Inferior parietal cortex (tissue), 1 donor: ENCODE measurements around the gene SPDYC.
A peak's percentile ranks its signal among the peaks of the same experiment; 100 is the strongest.
"Not testable (repeated sequence)": the region's sequence is repeated elsewhere in the genome, so short reads cannot be mapped to it uniquely, and the experiment has no call there.

Experiments
- DNase-seq: peaks from one replicate; pipeline ENCODE4 v3.0.0-alpha.2; 2016; ENCODE audit errors: extremely low spot score

The SPDYC gene

GRCh38 chr11:65169164-65169641, 830 bp upstream of the SPDYC start:
- no peak for DNase-seq

GRCh38 chr11:65172600-65172999, 2.6 kb downstream of the SPDYC start:
- no peak for DNase-seq

- not testable (repeated sequence) for DNase-seq
Measured at GRCh38 chr11:65174571-65175010, 4.6 kb downstream of the SPDYC start.

- no peak for DNase-seq
Measured at GRCh38 chr11:65180877-65181568, 11.0 kb downstream of the SPDYC start.

GRCh38 chr11:65181569-65182257, 11.7 kb downstream of the SPDYC start, which contains the start of gene CAPN1:
Gene CAPN1 (plus strand): TSS chr11:65181928. CDS start chr11:65182702, 774 bp downstream.
- DNase-seq = peak; percentile 54

- DNase-seq = no peak
Measured at GRCh38 chr11:65182258-65183170, 12.5 kb downstream of the SPDYC start.

- DNase-seq = no peak
Measured at GRCh38 chr11:65183201-65183891, 13.3 kb downstream of the SPDYC start.

- no peak for DNase-seq
Measured at GRCh38 chr11:65184146-65184545, 14.1 kb downstream of the SPDYC start.

- no peak for DNase-seq
Measured at GRCh38 chr11:65185171-65185570, 15.1 kb downstream of the SPDYC start.

GRCh38 chr11:65185869-65186341, 15.9 kb downstream of the SPDYC start:
- no peak for DNase-seq

- no peak for DNase-seq
Measured at GRCh38 chr11:65186701-65187100, 16.7 kb downstream of the SPDYC start.

- no peak for DNase-seq
Measured at GRCh38 chr11:65187146-65187675, 17.2 kb downstream of the SPDYC start.

GRCh38 chr11:65187971-65188461, 18.0 kb downstream of the SPDYC start:
- DNase-seq = no peak

GRCh38 chr11:65188486-65188885, 18.5 kb downstream of the SPDYC start:
- no peak for DNase-seq

GRCh38 chr11:65189191-65189590, 19.2 kb downstream of the SPDYC start:
- DNase-seq = no peak

- DNase-seq = no peak
Measured at GRCh38 chr11:65194564-65194963, 24.5 kb downstream of the SPDYC start.

GRCh38 chr11:65204143-65204542, 34.1 kb downstream of the SPDYC start:
- no peak for DNase-seq

GRCh38 chr11:65204646-65205601, 34.9 kb downstream of the SPDYC start:
- no peak for DNase-seq

GRCh38 chr11:65205602-65205967, 35.6 kb downstream of the SPDYC start:
- DNase-seq = no peak

- DNase-seq = no peak
Measured at GRCh38 chr11:65206441-65206841, 36.4 kb downstream of the SPDYC start.
